ENCODE measurements around the gene PDE4D.

- TF ChIP-seq TAF1 (IDR thresholded peaks at IDR 0.05; ENCODE audit: low read depth, low read length) (no peak), POLR2A (IDR thresholded peaks at IDR 0.05; ENCODE audit: low read depth, low read length) (no peak)
Observed at GRCh38 chr5:59698207-59699178, 195.0 kb downstream of the PDE4D start.
